Measurements from ENCODE around the gene SMDT1.

- no peak for TF ChIP-seq POLR2A (IDR thresholded peaks at IDR 0.05)
- TF ChIP-seq, protein P1, sequence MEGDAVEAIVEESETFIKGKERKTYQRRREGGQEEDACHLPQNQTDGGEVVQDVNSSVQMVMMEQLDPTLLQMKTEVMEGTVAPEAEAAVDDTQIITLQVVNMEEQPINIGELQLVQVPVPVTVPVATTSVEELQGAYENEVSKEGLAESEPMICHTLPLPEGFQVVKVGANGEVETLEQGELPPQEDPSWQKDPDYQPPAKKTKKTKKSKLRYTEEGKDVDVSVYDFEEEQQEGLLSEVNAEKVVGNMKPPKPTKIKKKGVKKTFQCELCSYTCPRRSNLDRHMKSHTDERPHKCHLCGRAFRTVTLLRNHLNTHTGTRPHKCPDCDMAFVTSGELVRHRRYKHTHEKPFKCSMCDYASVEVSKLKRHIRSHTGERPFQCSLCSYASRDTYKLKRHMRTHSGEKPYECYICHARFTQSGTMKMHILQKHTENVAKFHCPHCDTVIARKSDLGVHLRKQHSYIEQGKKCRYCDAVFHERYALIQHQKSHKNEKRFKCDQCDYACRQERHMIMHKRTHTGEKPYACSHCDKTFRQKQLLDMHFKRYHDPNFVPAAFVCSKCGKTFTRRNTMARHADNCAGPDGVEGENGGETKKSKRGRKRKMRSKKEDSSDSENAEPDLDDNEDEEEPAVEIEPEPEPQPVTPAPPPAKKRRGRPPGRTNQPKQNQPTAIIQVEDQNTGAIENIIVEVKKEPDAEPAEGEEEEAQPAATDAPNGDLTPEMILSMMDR (IDR thresholded peaks at IDR 0.05) = no peak
Measured at GRCh38 chr22:42101199-42101598, 21.7 kb downstream of the SMDT1 start.

Data from lower leg skin (tissue), 3 donors.